AG09319 (cell line): ENCODE results near the gene P2RX5.

ENCODE experiments used
- DNase-seq: peaks from one replicate; pipeline ENCODE4 v3.0.0-alpha.2; 2010; ENCODE audit warnings: low read depth; ENCODE audit errors: extremely low read depth
- TF ChIP-seq, protein P1 (sequence below): IDR thresholded peaks from 2 replicates; pipeline ENCODE4 v1.5.1; 2011; ENCODE audit warnings: low read depth, mild to moderate bottlenecking, inconsistent platforms, low read length, moderate library complexity

Gene P2RX5

DNA sequence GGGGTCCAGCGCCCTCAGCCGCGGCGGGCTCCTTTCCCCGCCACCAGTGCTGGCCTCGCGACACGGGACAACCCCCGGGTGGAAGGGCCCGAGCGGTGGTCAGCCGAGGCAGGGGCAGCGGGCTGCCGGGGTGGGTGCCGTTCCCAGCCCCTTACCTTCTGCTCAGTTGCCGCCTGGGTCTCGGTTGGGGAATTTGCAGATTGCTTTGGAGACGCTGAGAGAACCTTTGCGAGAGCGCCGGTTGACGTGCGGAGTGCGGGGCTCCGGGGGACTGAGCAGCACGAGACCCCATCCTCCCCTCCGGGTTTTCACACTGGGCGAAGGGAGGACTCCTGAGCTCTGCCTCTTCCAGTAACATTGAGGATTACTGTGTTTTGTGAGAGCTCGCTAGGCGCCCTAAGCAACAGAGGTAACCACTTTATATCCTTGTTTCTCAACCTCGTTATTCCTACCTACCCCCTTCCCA, 59.0 kb downstream of the P2RX5 start:
- TF ChIP-seq, protein P1, sequence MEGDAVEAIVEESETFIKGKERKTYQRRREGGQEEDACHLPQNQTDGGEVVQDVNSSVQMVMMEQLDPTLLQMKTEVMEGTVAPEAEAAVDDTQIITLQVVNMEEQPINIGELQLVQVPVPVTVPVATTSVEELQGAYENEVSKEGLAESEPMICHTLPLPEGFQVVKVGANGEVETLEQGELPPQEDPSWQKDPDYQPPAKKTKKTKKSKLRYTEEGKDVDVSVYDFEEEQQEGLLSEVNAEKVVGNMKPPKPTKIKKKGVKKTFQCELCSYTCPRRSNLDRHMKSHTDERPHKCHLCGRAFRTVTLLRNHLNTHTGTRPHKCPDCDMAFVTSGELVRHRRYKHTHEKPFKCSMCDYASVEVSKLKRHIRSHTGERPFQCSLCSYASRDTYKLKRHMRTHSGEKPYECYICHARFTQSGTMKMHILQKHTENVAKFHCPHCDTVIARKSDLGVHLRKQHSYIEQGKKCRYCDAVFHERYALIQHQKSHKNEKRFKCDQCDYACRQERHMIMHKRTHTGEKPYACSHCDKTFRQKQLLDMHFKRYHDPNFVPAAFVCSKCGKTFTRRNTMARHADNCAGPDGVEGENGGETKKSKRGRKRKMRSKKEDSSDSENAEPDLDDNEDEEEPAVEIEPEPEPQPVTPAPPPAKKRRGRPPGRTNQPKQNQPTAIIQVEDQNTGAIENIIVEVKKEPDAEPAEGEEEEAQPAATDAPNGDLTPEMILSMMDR: no peak

DNA sequence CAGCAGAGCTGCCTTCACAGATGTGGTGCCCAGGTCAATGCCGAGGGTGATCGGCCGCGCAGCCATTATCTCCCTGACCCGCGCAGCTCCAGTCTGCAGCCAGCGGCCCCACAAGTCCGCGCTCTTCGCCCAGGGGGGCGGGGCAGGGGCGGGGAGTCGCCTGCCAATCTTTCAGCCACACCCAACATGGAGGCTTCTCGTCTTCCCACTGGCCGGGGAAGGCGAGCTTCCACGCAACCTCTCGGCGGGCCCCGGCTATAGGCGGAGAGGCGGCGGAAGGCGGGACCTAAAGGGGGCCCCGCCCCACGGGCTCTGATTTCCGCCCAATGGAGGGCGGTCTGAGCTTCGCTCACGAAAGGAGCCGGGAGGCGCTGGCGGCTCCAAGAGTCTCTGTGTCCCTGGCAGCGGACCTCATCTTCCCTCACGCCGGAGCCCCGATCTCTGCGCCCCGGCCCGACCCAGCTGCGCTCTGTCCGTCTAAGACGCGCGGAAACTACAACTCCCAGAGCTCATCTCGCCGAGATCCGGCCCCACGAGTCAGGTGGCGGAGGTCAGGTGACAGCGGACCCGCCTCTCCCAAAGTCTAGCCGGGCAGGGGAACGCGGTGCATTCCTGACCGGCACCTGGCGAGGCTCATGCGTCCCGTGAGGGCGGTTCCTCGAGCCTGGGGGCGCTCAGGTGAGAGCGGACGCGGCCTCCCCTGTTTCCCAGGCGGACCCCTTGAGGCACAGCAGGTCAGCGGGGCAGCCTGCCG, 59.6 kb downstream of the P2RX5 start, which contains the start of the genes CTNS and SHPK:
CTNS (plus strand) TSS at position 607 of the 754 bp plus-strand sequence. CDS start 3,447 bp downstream, outside the sequence.
SHPK (minus strand) TSS at position 97 of the 754 bp plus-strand sequence; CDS start at position 66, 31 bp downstream.
- DNase-seq: peak; percentile 89
- TF ChIP-seq, protein P1: no peak

More for the DNA sequence above, 59.0 kb downstream of the P2RX5 start:
- no peak for DNase-seq

DNA sequence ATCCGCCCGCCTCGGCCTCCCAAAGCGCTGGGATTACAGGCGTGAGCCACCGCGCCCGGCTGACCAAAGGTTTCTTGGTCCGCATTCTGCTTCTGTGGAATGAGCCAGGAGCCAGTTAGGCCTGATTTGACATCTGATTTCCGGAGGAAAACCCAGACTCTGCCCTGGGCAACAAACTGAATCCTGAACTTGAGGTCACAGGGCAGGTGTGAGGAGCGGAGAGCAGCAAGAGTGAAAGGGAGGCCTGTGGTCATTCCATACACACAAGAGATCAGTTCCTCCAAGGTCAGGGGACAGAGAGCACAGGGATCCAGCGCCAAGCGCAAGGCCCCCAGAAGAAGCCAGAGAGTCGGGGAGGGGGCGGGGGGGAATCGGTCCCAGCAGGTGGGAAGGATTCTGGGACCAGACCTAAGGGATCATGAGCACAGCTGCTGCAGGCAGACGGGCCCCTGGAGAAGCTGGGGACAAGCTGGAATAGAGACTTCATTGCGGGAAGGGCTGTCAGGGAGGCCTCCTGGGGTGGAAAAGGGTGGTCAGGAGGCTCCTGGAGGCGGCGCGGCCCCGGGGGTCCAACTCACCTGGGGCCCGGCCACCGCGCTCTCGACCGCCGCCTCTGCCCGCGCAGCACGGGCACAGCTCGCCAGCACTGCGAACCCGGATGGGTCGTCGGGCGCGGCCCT, 60.3 kb downstream of the P2RX5 start:
- TF ChIP-seq, protein P1: no peak
- no peak for DNase-seq

DNA sequence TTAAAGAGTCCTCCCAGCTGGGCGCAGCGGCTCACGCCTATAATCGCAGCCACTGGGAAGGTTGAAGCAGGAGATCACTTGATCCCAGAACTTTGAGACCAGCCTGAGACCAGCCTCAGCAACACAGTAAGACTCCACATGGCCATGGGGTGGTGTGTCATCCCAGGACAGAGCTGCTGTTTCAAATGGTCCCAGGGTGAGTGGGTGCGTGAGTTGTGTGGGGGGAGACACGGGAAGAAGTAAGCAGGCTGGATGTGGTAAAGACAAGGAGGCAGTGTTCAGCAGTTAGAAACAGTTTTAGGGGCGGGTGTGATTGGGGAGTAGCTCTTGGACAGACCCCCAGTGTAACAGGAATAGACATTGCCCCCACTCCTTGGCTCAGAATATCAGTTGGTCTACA, 63.7 kb downstream of the P2RX5 start:
- DNase-seq: no peak
- TF ChIP-seq, protein P1: no peak

DNA sequence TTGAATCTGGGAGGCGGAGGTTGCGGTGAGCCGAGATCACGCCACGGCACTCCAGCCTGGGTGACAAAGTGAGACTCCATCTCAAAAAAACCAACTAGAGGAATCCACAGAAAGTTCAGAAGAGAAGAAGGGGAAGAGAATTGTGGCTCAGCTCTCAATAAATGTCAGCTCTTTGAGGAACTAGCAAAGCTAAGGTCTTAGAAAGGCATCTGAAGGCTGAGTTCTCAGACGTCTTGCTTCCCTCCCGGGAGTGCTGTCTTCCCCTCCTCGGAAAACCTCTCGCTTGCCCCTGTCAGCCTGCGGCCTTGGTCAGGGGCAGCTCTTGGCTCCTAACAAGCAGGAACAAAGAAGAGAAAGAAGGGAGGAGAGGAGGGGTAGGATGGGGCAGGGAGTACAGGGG, 65.2 kb downstream of the P2RX5 start:
- DNase-seq: no peak
- TF ChIP-seq, protein P1: no peak

DNA sequence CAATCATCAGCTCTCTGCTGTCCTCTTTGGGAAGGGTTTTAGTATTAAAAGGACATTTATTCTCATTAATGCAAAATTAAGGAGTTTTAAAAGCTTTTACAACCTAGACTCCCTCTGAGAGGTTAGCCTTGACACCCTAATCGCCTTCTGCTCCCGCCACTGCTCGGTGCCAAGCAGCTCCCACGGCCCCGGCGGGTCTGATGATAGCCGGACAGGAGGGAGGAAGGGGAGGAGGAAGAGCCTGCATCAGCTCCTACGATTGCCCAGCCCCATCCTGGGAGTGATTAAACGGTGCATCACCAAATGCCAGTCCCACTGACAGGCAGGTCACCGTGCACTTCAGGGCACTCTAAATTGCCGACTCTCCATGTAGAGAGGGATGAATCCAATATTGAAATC, 68.2 kb downstream of the P2RX5 start:
- no peak for DNase-seq
- TF ChIP-seq, protein P1: no peak
